ENCODE results near the gene NME3.

NME3 gene

DNA sequence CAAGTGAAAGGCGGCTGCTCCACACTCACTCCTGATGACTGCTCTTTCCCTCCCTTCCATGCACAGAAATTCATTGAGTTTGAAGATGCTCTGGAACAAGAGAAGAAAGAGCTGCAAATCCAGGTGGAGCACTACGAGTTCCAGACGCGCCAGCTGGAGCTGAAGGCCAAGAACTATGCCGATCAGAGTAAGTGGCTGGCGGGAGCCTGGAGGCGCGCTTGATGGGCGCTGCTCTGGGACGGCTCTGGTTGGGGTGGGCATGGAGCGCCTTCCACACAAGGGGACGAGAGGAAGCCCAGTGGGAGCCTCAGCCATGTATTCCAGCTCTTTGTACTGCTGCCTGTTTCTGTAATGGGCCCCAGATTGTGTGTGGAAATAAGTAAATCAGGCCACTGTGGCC lies 46.9 kb downstream of the NME3 start:
- DNase-seq (ENCODE audit: low read depth), result no peak

GRCh38 chr16:1723450-1724147 lies 47.7 kb downstream of the NME3 start:
- no peak for DNase-seq (ENCODE audit: low read depth)

DNA sequence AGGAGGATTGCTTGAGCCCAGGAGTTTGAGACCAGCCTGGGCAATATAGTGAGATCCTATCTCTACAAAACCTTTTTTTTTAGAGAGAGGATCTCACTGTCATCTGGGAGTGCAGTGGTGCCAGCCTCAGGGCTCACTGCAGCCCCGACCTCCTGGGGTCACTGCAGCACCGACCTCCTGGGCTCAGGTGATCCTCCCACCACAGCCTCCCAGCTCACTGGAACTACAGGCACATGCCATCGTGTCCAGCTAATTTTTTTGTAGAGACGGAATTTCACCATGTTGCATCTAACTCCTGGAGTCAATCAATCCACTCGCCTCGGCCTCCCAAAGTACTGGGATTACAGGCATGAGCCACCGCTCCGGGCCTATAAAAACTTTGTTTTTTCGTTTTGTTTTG lies 50.0 kb downstream of the NME3 start:
- DNase-seq (ENCODE audit: low read depth), result no peak
